HL-60 (cell line): Measurements from ENCODE around the gene IRAK2.

Source experiments
- POLR2AphosphoS5 ChIP-seq: IDR thresholded peaks from 2 replicates; pipeline ENCODE4 v1.6.1; 2012; ENCODE audit warnings: low read depth
- TF ChIP-seq, protein P1 (sequence below): IDR thresholded peaks from one replicate; pipeline ENCODE4 v1.5.1; 2011; ENCODE audit warnings: low read length, control low read depth, inconsistent platforms; ENCODE audit not compliant: insufficient read depth

DNA sequence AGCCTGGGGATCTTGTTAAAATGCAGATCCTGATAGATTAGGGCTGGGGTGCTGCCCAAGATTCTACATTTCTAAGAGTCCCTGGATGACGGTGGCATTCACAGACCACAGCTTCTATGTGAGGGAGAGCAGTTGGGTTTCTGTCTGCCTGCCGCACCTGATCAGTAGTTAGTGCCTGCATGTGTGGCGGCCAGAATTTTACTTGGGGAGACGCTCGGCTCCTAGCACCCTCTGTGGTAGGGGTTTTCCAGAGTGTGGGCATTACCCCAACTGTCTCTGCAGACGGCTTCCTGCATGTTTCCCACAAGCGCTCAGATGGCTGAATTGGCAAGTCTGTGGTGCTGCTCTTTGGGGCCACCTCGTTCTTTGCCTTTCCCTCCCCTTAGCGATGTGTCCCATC lies 119.8 kb downstream of the IRAK2 start:
- TF ChIP-seq, protein P1, sequence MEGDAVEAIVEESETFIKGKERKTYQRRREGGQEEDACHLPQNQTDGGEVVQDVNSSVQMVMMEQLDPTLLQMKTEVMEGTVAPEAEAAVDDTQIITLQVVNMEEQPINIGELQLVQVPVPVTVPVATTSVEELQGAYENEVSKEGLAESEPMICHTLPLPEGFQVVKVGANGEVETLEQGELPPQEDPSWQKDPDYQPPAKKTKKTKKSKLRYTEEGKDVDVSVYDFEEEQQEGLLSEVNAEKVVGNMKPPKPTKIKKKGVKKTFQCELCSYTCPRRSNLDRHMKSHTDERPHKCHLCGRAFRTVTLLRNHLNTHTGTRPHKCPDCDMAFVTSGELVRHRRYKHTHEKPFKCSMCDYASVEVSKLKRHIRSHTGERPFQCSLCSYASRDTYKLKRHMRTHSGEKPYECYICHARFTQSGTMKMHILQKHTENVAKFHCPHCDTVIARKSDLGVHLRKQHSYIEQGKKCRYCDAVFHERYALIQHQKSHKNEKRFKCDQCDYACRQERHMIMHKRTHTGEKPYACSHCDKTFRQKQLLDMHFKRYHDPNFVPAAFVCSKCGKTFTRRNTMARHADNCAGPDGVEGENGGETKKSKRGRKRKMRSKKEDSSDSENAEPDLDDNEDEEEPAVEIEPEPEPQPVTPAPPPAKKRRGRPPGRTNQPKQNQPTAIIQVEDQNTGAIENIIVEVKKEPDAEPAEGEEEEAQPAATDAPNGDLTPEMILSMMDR = no peak
- TF ChIP-seq POLR2AphosphoS5 = no peak
